Ishikawa (cell line): ENCODE results near the gene PGAM2.

Experiments used
- CEBPB ChIP-seq: IDR thresholded peaks from 2 replicates; pipeline ENCODE4 v1.6.1; 2012
- CREB1 ChIP-seq: IDR thresholded peaks from 2 replicates; pipeline ENCODE4 v1.6.1; 2012; ENCODE audit warnings: low read depth
- EGR1 ChIP-seq: IDR thresholded peaks from 2 replicates; pipeline ENCODE4 v1.6.1; 2012
- EP300 ChIP-seq: IDR thresholded peaks from 2 replicates; pipeline ENCODE4 v1.6.1; 2012; ENCODE audit warnings: borderline replicate concordance
- FOXM1 ChIP-seq: IDR thresholded peaks from 2 replicates; pipeline ENCODE4 v1.6.1; 2012; ENCODE audit warnings: low read depth, borderline replicate concordance
- NFIC ChIP-seq: IDR thresholded peaks from 2 replicates; pipeline ENCODE4 v1.6.1; 2012
- RAD21 ChIP-seq: IDR thresholded peaks from 2 replicates; pipeline ENCODE4 v1.6.1; 2012; ENCODE audit warnings: low read depth
- TAF1 ChIP-seq: IDR thresholded peaks from 2 replicates; pipeline ENCODE4 v1.6.1; 2012; ENCODE audit warnings: low read depth, mild to moderate bottlenecking
- TCF12 ChIP-seq: IDR thresholded peaks from 2 replicates; pipeline ENCODE4 v1.6.1; 2012; ENCODE audit warnings: low read depth
- TEAD4 ChIP-seq: IDR thresholded peaks from 2 replicates; pipeline ENCODE4 v1.6.1; 2012
- YY1 ChIP-seq: IDR thresholded peaks from 2 replicates; pipeline ENCODE4 v1.6.1; 2012; ENCODE audit warnings: low read depth
- ZBTB7A ChIP-seq: IDR thresholded peaks from 2 replicates; pipeline ENCODE4 v1.6.1; 2012; ENCODE audit warnings: low read depth
- TF ChIP-seq, protein P1 (sequence below): IDR thresholded peaks from 2 replicates; pipeline ENCODE4 v1.6.1; 2012
- TF ChIP-seq, protein P2 (sequence below): IDR thresholded peaks from 2 replicates; pipeline ENCODE4 v1.6.1; 2012; ENCODE audit warnings: low read depth, mild to moderate bottlenecking
- TF ChIP-seq, protein P3 (sequence below): IDR thresholded peaks from 2 replicates; pipeline ENCODE4 v1.6.1; 2012

Gene PGAM2

DNA sequence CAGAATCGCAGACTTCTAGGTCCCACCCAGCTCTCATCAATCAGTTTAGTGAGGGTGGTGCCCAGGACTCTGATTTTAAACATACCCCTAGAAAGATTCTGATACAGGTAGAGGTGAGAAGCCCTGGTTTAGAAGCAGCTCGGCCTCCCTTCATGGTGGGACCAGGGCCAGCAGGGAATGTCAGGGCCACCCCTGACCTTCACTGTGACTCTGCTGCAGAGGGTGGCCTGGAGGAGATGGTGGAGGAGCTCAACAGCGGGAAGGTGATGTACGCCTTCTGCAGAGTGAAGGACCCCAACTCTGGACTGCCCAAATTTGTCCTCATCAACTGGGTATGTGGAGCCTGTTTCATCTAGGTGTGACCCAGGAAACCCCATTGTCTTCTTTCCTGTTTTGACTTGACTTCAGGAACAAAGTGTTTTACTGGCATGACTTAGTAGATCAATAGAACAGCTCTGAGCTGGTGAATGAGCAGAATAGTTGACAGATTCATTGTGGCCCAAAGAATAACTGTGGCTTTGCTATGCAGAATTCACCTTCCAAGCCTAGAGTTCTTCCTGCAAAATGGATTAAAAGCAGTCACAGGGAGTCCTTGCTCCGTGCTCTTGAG is 13.7 kb downstream of the PGAM2 start:
- no peak for TF ChIP-seq NFIC
- TF ChIP-seq, protein P1, sequence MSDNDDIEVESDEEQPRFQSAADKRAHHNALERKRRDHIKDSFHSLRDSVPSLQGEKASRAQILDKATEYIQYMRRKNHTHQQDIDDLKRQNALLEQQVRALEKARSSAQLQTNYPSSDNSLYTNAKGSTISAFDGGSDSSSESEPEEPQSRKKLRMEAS: no peak
- no peak for TF ChIP-seq FOXM1
- TF ChIP-seq CREB1: no peak
- no peak for TF ChIP-seq TEAD4
- TF ChIP-seq EGR1: no peak
- TF ChIP-seq, protein P2, sequence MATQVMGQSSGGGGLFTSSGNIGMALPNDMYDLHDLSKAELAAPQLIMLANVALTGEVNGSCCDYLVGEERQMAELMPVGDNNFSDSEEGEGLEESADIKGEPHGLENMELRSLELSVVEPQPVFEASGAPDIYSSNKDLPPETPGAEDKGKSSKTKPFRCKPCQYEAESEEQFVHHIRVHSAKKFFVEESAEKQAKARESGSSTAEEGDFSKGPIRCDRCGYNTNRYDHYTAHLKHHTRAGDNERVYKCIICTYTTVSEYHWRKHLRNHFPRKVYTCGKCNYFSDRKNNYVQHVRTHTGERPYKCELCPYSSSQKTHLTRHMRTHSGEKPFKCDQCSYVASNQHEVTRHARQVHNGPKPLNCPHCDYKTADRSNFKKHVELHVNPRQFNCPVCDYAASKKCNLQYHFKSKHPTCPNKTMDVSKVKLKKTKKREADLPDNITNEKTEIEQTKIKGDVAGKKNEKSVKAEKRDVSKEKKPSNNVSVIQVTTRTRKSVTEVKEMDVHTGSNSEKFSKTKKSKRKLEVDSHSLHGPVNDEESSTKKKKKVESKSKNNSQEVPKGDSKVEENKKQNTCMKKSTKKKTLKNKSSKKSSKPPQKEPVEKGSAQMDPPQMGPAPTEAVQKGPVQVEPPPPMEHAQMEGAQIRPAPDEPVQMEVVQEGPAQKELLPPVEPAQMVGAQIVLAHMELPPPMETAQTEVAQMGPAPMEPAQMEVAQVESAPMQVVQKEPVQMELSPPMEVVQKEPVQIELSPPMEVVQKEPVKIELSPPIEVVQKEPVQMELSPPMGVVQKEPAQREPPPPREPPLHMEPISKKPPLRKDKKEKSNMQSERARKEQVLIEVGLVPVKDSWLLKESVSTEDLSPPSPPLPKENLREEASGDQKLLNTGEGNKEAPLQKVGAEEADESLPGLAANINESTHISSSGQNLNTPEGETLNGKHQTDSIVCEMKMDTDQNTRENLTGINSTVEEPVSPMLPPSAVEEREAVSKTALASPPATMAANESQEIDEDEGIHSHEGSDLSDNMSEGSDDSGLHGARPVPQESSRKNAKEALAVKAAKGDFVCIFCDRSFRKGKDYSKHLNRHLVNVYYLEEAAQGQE: no peak
- no peak for TF ChIP-seq YY1
- TF ChIP-seq TAF1: no peak
- TF ChIP-seq RAD21: no peak
- TF ChIP-seq CEBPB: no peak
- no peak for TF ChIP-seq TCF12
- TF ChIP-seq EP300: no peak
- TF ChIP-seq, protein P3, sequence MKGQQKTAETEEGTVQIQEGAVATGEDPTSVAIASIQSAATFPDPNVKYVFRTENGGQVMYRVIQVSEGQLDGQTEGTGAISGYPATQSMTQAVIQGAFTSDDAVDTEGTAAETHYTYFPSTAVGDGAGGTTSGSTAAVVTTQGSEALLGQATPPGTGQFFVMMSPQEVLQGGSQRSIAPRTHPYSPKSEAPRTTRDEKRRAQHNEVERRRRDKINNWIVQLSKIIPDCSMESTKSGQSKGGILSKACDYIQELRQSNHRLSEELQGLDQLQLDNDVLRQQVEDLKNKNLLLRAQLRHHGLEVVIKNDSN: no peak

- TF ChIP-seq TCF12 (no peak), ZBTB7A (no peak), CREB1 (no peak), YY1 (no peak), RAD21 (no peak), NFIC (no peak), EP300 (no peak), TAF1 (no peak), CEBPB (no peak), EGR1 (no peak), FOXM1 (no peak), TEAD4 (no peak)
- TF ChIP-seq, protein P1: no peak
- TF ChIP-seq, protein P3: no peak
- TF ChIP-seq, protein P2: no peak
Observed at GRCh38 chr7:44050915-44051560, 14.3 kb downstream of the PGAM2 start.

DNA sequence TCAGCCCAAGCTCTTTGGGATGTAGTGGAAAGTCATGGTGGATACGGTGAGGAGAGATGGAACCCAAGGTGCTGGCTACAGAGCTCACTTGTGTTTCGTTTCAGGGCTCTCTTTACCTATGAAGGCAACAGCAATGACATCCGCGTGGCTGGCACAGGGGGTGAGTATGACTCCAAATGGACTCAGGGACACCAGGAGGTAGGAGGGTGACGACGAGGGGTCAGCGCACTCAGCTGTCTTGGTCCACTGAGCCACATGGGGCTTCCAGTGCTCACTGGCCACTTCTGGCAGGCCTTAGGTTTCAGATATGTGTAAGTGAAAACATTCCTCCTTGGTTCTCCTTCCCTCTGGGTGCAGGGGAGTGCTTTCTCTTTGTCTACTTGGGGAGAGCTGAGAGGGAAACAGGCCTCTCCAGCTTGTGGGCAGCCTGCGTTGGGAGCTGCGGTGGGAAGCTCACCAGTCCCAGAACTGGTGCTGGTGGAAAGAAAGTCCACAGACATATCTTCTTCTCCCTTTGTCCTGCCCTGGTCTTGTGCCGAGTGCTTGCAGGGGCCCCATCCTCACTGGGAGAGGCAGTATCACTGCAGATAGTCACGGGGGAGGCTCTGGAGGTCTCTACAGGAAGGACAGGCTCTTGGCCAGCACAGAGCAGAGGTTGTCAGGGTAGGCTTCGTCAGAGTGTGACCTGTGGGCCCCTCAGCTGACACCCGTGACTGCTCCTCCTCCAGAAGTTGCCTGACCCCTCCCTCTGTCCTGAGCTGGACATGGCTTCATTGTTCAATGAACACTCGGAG is 15.0 kb downstream of the PGAM2 start:
- TF ChIP-seq EGR1 (no peak), EP300 (no peak), ZBTB7A (no peak), TCF12 (no peak), RAD21 (no peak), TEAD4 (no peak), FOXM1 (no peak)
- TF ChIP-seq, protein P3: no peak

DNA sequence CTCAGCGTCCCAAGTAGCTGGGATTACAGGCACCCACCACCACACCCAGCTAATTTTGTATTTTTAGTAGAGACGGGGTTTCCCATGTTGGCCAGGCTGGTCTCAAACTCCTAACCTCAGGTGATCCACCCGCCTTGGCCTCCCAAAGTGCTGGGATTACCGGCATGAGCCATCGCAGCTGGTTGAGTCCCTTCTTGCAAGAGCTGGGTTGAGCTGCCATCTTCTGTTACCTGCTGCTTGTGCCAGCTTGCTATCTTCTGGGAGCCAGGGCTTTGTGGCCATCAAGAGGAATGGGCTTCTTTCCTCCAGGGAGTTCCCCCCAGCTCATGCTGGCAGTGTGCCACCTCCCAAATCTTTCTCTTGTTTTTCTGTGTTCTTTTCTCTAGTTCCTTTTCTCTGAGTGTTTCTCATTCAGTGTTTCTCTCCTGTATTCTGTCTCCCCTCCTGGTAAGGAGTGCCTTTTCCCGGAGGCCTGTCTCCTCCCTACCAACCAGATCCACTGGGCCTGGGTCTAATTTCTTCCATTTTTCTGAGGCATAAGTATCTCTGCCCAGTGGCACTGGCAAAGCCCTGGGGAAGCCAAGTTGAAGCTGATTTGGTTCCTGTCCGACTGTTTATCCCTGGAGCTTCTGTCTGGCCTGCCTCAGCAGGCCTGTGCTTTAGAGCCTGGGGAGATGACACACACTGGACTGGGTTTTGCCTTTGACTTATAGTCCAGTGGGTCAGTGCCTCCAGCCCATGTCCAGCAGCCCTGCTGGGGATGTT is 17.2 kb downstream of the PGAM2 start:
- TF ChIP-seq CEBPB (no peak), FOXM1 (no peak), CREB1 (no peak), RAD21 (no peak), NFIC (no peak), ZBTB7A (no peak), TAF1 (no peak), TCF12 (no peak), YY1 (no peak)
- TF ChIP-seq, protein P1: no peak
- TF ChIP-seq, protein P3: no peak
- TF ChIP-seq, protein P2: no peak
